A549 (cell line): ENCODE measurements around the gene H2AZ2.

Experiments
- CEBPB ChIP-seq, 2 experiments: fragments of >200 bp in 1 of 2; sonication (Bioruptor Twin) in 1 of 2; formaldehyde crosslinking in 1 of 2; IDR thresholded peaks; 2 replicates each; pipeline ENCODE4 v1.6.1; 2012 to 2016
- CHD2 ChIP-seq: fragments of 150-350 bp; IDR thresholded peaks from 2 replicates; pipeline ENCODE4 v1.6.1; 2014; ENCODE audit warnings: low read length; ENCODE audit not compliant: partially characterized antibody
- CTCF ChIP-seq: fragments of >200 bp; sonication (Bioruptor Twin); formaldehyde crosslinking; IDR thresholded peaks from 3 replicates; pipeline ENCODE4 v1.5.1; 2016
- EP300 ChIP-seq, 2 experiments: fragments of >200 bp; sonication (Bioruptor Twin); formaldehyde crosslinking; IDR thresholded peaks; 2 replicates in 1 of 2; 3 replicates in 1 of 2; pipeline ENCODE4 v1.6.1; 2016 to 2017
- HOXA7 ChIP-seq: fragments of 250-450 bp; sonication (Bioruptor Pico); IDR thresholded peaks from 2 replicates; pipeline ENCODE4 v1.5.0; 2020; ENCODE audit warnings: mild to moderate bottlenecking, moderate library complexity
- HOXB13 ChIP-seq: fragments of 250-450 bp; sonication (Bioruptor Pico); IDR thresholded peaks from 2 replicates; pipeline ENCODE4 v1.5.0; 2020; ENCODE audit warnings: low read depth, mild to moderate bottlenecking, moderate library complexity
- MAFK ChIP-seq: fragments of 450-650 bp; IDR thresholded peaks from 2 replicates; pipeline ENCODE4 v1.6.1; 2014; ENCODE audit not compliant: partially characterized antibody
- MYC ChIP-seq: IDR thresholded peaks from 2 replicates; pipeline ENCODE4 v1.6.1; 2012; ENCODE audit warnings: mild to moderate bottlenecking, inconsistent platforms, low read length, improper control_type of control experiment, borderline replicate concordance
- PHF8 ChIP-seq: fragments of 200-600 bp; sonication (generic); IDR thresholded peaks from 2 replicates; pipeline ENCODE4 v1.6.1; 2016; ENCODE audit warnings: low read depth, mild to moderate bottlenecking, antibody characterized with exemption, moderate library complexity, borderline replicate concordance
- POLR2A ChIP-seq: IDR thresholded peaks from 2 replicates; pipeline ENCODE4 v1.6.1; 2012; ENCODE audit warnings: mild to moderate bottlenecking, low read length
- RARB ChIP-seq: fragments of 250-450 bp; sonication (Bioruptor Pico); IDR thresholded peaks from 2 replicates; pipeline ENCODE4 v1.8.0; 2021; ENCODE audit warnings: mild to moderate bottlenecking, moderate library complexity
- REST ChIP-seq: fragments of 200-600 bp; sonication (generic); IDR thresholded peaks from 2 replicates; pipeline ENCODE4 v1.6.1; 2016; ENCODE audit warnings: antibody characterized with exemption, mild to moderate bottlenecking, moderate library complexity
- SMC3 ChIP-seq: fragments of >200 bp; sonication (Bioruptor Twin); formaldehyde crosslinking; IDR thresholded peaks from 3 replicates; pipeline ENCODE4 v1.6.1; 2018; ENCODE audit warnings: inconsistent platforms

- TF ChIP-seq CHD2 (no peak), SMC3 (no peak), CTCF (no peak), PHF8 (no peak), REST (no peak), POLR2A (no peak), HOXA7 (CRISPR knock-in tag) (no peak), CEBPB (IDR thresholded peaks at IDR 0.05) (no peak), RARB (no peak), HOXB13 (CRISPR knock-in tag) (no peak), EP300 (IDR thresholded peaks at IDR 0.05) (no peak), MYC (no peak), MAFK (no peak)
Measured at GRCh38 chr7:44872787-44873186, 24.9 kb upstream of the H2AZ2 start.
